GM23338 (cell line): ENCODE data around the gene SERPINC1. TPM values are rescaled to one million over a fixed set of nuclear protein-coding genes. Genes with fewer than 3 reads are reported as not detected.

ENCODE experiments used
- ATAC-seq: fragments of 200-7000 bp; cut with Tn5 transposase; 3 replicates; pipeline ENCODE4 v1.9.1; 2020
- DNase-seq: peaks from one replicate; pipeline ENCODE4 v3.0.0-alpha.2; 2015; ENCODE audit warnings: low spot score
- H2AFZ ChIP-seq: fragments of 200-600 bp; sonication (generic); 2 replicates; pipeline ENCODE4 v1.8.0; 2016; ENCODE audit warnings: antibody characterized with exemption, mild to moderate bottlenecking, moderate library complexity
- H3F3A ChIP-seq: fragments of 200-600 bp; sonication (generic); replicated peaks from 2 replicates; pipeline ENCODE4 v1.8.0; 2017; ENCODE audit warnings: antibody characterized with exemption, mixed run types, low read depth
- H3K27ac ChIP-seq: fragments of 200-600 bp; sonication (generic); 2 replicates; pipeline ENCODE4 v1.6.1; 2016; ENCODE audit warnings: low read depth
- H3K27me3 ChIP-seq: fragments of 200-600 bp; sonication (generic); 2 replicates; pipeline ENCODE4 v1.8.0; 2016; ENCODE audit warnings: mild to moderate bottlenecking, mixed run types, moderate library complexity; ENCODE audit not compliant: insufficient read depth
- H3K36me3 ChIP-seq: fragments of 200-600 bp; sonication (generic); 2 replicates; pipeline ENCODE4 v1.8.0; 2016; ENCODE audit warnings: mild to moderate bottlenecking; ENCODE audit not compliant: insufficient read depth
- H3K4me1 ChIP-seq: fragments of 200-600 bp; sonication (generic); 2 replicates; pipeline ENCODE4 v1.8.0; 2016; ENCODE audit warnings: mild to moderate bottlenecking, moderate library complexity; ENCODE audit not compliant: insufficient read depth
- H3K4me2 ChIP-seq: fragments of 200-600 bp; sonication (generic); 2 replicates; pipeline ENCODE4 v1.7.1; 2017; ENCODE audit warnings: mixed run types
- H3K4me3 ChIP-seq: fragments of 200-600 bp; sonication (generic); 2 replicates; pipeline ENCODE4 v1.6.1; 2016; ENCODE audit warnings: mixed run types
- H3K79me2 ChIP-seq: fragments of 200-600 bp; sonication (generic); replicated peaks from 2 replicates; pipeline ENCODE4 v1.8.0; 2017; ENCODE audit warnings: mild to moderate bottlenecking; ENCODE audit not compliant: insufficient read depth
- H3K9me2 ChIP-seq: fragments of 200-600 bp; sonication (generic); 2 replicates; pipeline ENCODE4 v1.8.0; 2017; ENCODE audit not compliant: insufficient read depth
- H4K20me1 ChIP-seq: fragments of 200-600 bp; sonication (generic); replicated peaks from 2 replicates; pipeline ENCODE4 v1.8.0; 2017; ENCODE audit warnings: mild to moderate bottlenecking; ENCODE audit not compliant: insufficient read depth
- H3K27ac Mint-ChIP-seq: 2 replicates; pipeline ENCODE4 v1.8.0; 2020; ENCODE audit warnings: inconsistent platforms, mild to moderate bottlenecking, moderate library complexity, mixed read lengths
- H3K27me3 Mint-ChIP-seq: 3 replicates; pipeline ENCODE4 v1.8.0; 2022; ENCODE audit warnings: low read depth, mild to moderate bottlenecking, moderate library complexity, mixed read lengths, inconsistent platforms; ENCODE audit not compliant: insufficient read depth, poor library complexity
- H3K36me3 Mint-ChIP-seq: 3 replicates; pipeline ENCODE4 v1.8.0; 2021; ENCODE audit warnings: low read depth, mild to moderate bottlenecking, inconsistent platforms, moderate library complexity, mixed read lengths
- H3K4me1 Mint-ChIP-seq: 3 replicates; pipeline ENCODE4 v1.8.0; 2020; ENCODE audit warnings: mild to moderate bottlenecking, inconsistent platforms, mixed read lengths
- H3K4me3 Mint-ChIP-seq: 3 replicates; pipeline ENCODE4 v1.8.0; 2021; ENCODE audit warnings: moderate library complexity, mild to moderate bottlenecking, inconsistent platforms, mixed read lengths
- H3K9me3 Mint-ChIP-seq: 3 replicates; pipeline ENCODE4 v1.8.0; 2020; ENCODE audit warnings: moderate library complexity, mild to moderate bottlenecking, inconsistent platforms, mixed read lengths
- CREB1 ChIP-seq: fragments of 250-450 bp; sonication (Bioruptor Pico); IDR thresholded peaks from 2 replicates; pipeline ENCODE4 v1.5.0; 2020; ENCODE audit warnings: low read depth, mild to moderate bottlenecking, moderate library complexity
- CTCF ChIP-seq, 2 experiments: fragments of 200-600 bp in 1 of 2; sonication (generic) in 1 of 2; conservative IDR thresholded peaks; 2 replicates each; pipeline versions ENCODE4 v1.5.1 to v1.6.1; 2016 to 2017; ENCODE audit warnings: antibody characterized with exemption in 2 of 2, low read depth in 2 of 2, mild to moderate bottlenecking in 2 of 2, moderate library complexity in 1 of 2
- EZH2 ChIP-seq: fragments of 200-600 bp; sonication (generic); IDR thresholded peaks from one replicate; pipeline ENCODE4 v1.8.0; 2017; ENCODE audit warnings: antibody characterized with exemption, mild to moderate bottlenecking, low read depth; ENCODE audit not compliant: unreplicated experiment
- EZH2phosphoT487 ChIP-seq: fragments of 200-600 bp; sonication (generic); IDR thresholded peaks from one replicate; pipeline ENCODE4 v1.8.1; 2018; ENCODE audit warnings: antibody characterized with exemption; ENCODE audit not compliant: unreplicated experiment
- JUNB ChIP-seq: IDR thresholded peaks from one replicate; pipeline ENCODE4 v1.6.1; 2016; ENCODE audit warnings: antibody characterized with exemption; ENCODE audit not compliant: unreplicated experiment
- NANOG ChIP-seq: IDR thresholded peaks from 2 replicates; pipeline ENCODE4 v1.6.1; 2016; ENCODE audit warnings: antibody characterized with exemption, borderline replicate concordance
- POLR2AphosphoS5 ChIP-seq: IDR thresholded peaks from 2 replicates; pipeline ENCODE4 v1.6.1; 2016; ENCODE audit warnings: antibody characterized with exemption, low read depth
- STAT1 ChIP-seq: IDR thresholded peaks from one replicate; pipeline ENCODE4 v1.6.1; 2016; ENCODE audit warnings: antibody characterized with exemption; ENCODE audit not compliant: unreplicated experiment
- ZNF114 ChIP-seq: fragments of 250-450 bp; sonication (Bioruptor Pico); IDR thresholded peaks from 2 replicates; pipeline ENCODE4 v1.5.0; 2020; ENCODE audit warnings: mild to moderate bottlenecking, moderate library complexity
- ZNF331 ChIP-seq: fragments of 250-450 bp; sonication (Bioruptor Pico); IDR thresholded peaks from 2 replicates; pipeline ENCODE4 v1.5.0; 2020; ENCODE audit warnings: low read depth, mild to moderate bottlenecking, moderate library complexity
- ZNF462 ChIP-seq: fragments of 250-450 bp; sonication (Bioruptor Pico); IDR thresholded peaks from 2 replicates; pipeline ENCODE4 v1.5.0; 2020; ENCODE audit warnings: mild to moderate bottlenecking, moderate library complexity
- polyA plus RNA-seq: library from polyadenylated mRNA; unstranded; fragments of >200 nt; fragmentation: Nextera tagmentation; extraction: Ambion mirVana; gene quantifications from 2 replicates; pipeline ENCODE4 v1.2.1, GENCODE V29; 2016
- total RNA-seq: library from RNA; depleted of rRNA; stranded (reverse); fragments of >200 nt; shearing (Covaris generic); gene quantifications from 2 replicates; pipeline ENCODE4 v1.2.3, GENCODE V29; 2014
- TF ChIP-seq, protein P1 (sequence below): IDR thresholded peaks from 2 replicates; pipeline ENCODE4 v1.6.1; 2016; ENCODE audit warnings: antibody characterized with exemption
- TF ChIP-seq, protein P2 (sequence below): IDR thresholded peaks from one replicate; pipeline ENCODE4 v1.6.1; 2018; ENCODE audit warnings: antibody characterized with exemption; ENCODE audit not compliant: unreplicated experiment

The SERPINC1 gene
- total and polyA plus RNA-seq, 2 experiments from 2014 or later, result not detected

DNA sequence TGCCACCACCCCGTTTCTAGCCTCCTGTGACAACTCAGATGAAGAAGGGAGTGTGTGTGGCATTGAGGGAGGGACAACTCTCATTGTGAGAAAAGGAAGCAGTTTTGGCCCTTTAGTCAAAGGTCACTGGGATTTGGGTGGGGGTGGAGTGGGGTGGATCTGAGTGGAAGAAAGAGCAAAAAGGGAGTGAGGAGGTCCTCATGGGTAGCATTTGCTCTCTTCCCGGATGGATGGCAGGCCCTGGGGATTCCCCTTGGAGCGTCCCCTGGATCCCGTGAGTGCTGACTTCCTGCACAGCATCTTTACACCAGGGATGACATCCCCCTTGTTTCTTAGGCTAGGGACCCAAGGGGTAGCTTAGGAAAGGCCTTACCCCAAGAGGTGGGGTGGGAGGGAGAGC is 460 bp downstream of the SERPINC1 start:
- Histone ChIP-seq H2AFZ (no peak overlapping the region), H3F3A (no peaks in the 10 kb centered on the region), H3K27ac (no peak overlapping the region), H3K4me2 (no peak overlapping the region), H3K36me3 (no peaks in the 10 kb centered on the region), H3K9me2 (peaks cover 12% of the 10 kb centered on the region; the same call in 1 of the 2 replicates), H4K20me1 (no peaks in the 10 kb centered on the region), H3K4me3 (no peak overlapping the region), H3K79me2 (no peaks in the 10 kb centered on the region), H3K4me1 (no peaks in the 10 kb centered on the region), H3K27me3 (no peaks in the 10 kb centered on the region)
- Mint-ChIP-seq H3K4me1 (no peaks in the 10 kb centered on the region; the same call in 2 of the 3 replicates), H3K27me3 (peaks cover 2% of the 10 kb centered on the region), H3K4me3 (no peak overlapping the region), H3K36me3 (no peaks in the 10 kb centered on the region), H3K27ac (no peak overlapping the region), H3K9me3 (no peaks in the 10 kb centered on the region)
- ATAC-seq (no peak), DNase-seq (no peak)
- TF ChIP-seq EZH2 (no peak), STAT1 (no peak), JUNB (no peak), CTCF (conservative IDR thresholded peaks at IDR 0.05; ENCODE audit: low read depth in 2 of 2) (no peak), CREB1 (CRISPR knock-in tag) (no peak), ZNF462 (CRISPR knock-in tag) (no peak), NANOG (no peak), ZNF331 (CRISPR knock-in tag) (no peak), POLR2AphosphoS5 (no peak), ZNF114 (CRISPR knock-in tag) (no peak), EZH2phosphoT487 (no peak)
- TF ChIP-seq, protein P1, sequence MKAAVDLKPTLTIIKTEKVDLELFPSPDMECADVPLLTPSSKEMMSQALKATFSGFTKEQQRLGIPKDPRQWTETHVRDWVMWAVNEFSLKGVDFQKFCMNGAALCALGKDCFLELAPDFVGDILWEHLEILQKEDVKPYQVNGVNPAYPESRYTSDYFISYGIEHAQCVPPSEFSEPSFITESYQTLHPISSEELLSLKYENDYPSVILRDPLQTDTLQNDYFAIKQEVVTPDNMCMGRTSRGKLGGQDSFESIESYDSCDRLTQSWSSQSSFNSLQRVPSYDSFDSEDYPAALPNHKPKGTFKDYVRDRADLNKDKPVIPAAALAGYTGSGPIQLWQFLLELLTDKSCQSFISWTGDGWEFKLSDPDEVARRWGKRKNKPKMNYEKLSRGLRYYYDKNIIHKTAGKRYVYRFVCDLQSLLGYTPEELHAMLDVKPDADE, result no peak
- TF ChIP-seq, protein P2, sequence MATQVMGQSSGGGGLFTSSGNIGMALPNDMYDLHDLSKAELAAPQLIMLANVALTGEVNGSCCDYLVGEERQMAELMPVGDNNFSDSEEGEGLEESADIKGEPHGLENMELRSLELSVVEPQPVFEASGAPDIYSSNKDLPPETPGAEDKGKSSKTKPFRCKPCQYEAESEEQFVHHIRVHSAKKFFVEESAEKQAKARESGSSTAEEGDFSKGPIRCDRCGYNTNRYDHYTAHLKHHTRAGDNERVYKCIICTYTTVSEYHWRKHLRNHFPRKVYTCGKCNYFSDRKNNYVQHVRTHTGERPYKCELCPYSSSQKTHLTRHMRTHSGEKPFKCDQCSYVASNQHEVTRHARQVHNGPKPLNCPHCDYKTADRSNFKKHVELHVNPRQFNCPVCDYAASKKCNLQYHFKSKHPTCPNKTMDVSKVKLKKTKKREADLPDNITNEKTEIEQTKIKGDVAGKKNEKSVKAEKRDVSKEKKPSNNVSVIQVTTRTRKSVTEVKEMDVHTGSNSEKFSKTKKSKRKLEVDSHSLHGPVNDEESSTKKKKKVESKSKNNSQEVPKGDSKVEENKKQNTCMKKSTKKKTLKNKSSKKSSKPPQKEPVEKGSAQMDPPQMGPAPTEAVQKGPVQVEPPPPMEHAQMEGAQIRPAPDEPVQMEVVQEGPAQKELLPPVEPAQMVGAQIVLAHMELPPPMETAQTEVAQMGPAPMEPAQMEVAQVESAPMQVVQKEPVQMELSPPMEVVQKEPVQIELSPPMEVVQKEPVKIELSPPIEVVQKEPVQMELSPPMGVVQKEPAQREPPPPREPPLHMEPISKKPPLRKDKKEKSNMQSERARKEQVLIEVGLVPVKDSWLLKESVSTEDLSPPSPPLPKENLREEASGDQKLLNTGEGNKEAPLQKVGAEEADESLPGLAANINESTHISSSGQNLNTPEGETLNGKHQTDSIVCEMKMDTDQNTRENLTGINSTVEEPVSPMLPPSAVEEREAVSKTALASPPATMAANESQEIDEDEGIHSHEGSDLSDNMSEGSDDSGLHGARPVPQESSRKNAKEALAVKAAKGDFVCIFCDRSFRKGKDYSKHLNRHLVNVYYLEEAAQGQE, result no peak
